HT-29 (cell line): ENCODE results near the gene DDX51. TPM values are rescaled to one million over a fixed set of nuclear protein-coding genes. Genes with fewer than 3 reads are reported as not detected.

ENCODE experiments used
- small RNA-seq: library from RNA; depleted of rRNA; stranded (forward); fragments of <200 nt; gene quantifications from one replicate; pipeline ENCODE3, GENCODE V24; 2014
- total RNA-seq: library from RNA; depleted of rRNA; stranded (reverse); fragments of >200 nt; shearing (Covaris generic); gene quantifications from 2 replicates; pipeline ENCODE4 v1.2.3, GENCODE V29; 2014; rRNA removed

The DDX51 gene
- total RNA-seq, 1 experiment from 2014 or later, result 35.3 TPM

Small RNA genes lying within 50 kb of the gene (small RNA-seq; reads per million reads assigned to genes)
- gene AC138466.3, result not detected

Other genes starting within 250 kb of the DDX51 start
- 4.9 and 9.6 TPM in 2 replicates for gene ULK1, start 249.7 kb downstream of the DDX51 start, total RNA-seq
- gene PUS1, start 215.0 kb downstream of the DDX51 start, total RNA-seq, result 70.5 and 73.8 TPM in 2 replicates
- gene EP400, start 194.4 kb downstream of the DDX51 start, total RNA-seq, result 8.3 and 12.2 TPM in 2 replicates
- gene NOC4L, start 138 bp upstream of the DDX51 start, total RNA-seq, result 45.8 and 47.0 TPM in 2 replicates
- not detected in 2 replicates for gene GALNT9, start 185.3 kb upstream of the DDX51 start, total RNA-seq